NT2/D1 (cell line): ENCODE measurements around the gene TCERG1L.

ENCODE experiments used
- SUZ12 ChIP-seq: IDR thresholded peaks from 2 replicates; pipeline ENCODE4 v1.6.1; 2011; ENCODE audit not compliant: insufficient read length, insufficient read depth; ENCODE audit errors: extremely low read depth
- YY1 ChIP-seq: IDR thresholded peaks from 2 replicates; pipeline ENCODE4 v1.6.1; 2011; ENCODE audit not compliant: insufficient read length, insufficient read depth
- ZNF274 ChIP-seq: IDR thresholded peaks from 2 replicates; pipeline ENCODE4 v1.6.1; 2011; ENCODE audit warnings: mild to moderate bottlenecking, low read depth, low read length

GRCh38 chr10:131271966-131272365 lies 39.6 kb downstream of the TCERG1L start:
- TF ChIP-seq YY1 (no peak), ZNF274 (no peak), SUZ12 (no peak)
